Thyroid gland (tissue), 4 donors: ENCODE measurements around the gene CRIM1.

Source experiments
- CTCF ChIP-seq, 6 experiments: fragments of 200-600 bp in 3 of 6; fragments of 450-650 bp in 3 of 6; sonication (generic) in 3 of 6; IDR thresholded peaks; one replicate each; pipeline ENCODE4 v1.5.1; 2016 to 2019; ENCODE audit warnings: antibody characterized with exemption in 6 of 6, mild to moderate bottlenecking in 2 of 6, inconsistent platforms in 1 of 6, moderate library complexity in 1 of 6
- POLR2A ChIP-seq, 2 donors: fragments of 450-650 bp; IDR thresholded peaks; one replicate each; pipeline ENCODE4 v1.6.1; 2017; ENCODE audit warnings: antibody characterized with exemption in 2 of 2, mild to moderate bottlenecking in 2 of 2, moderate library complexity in 1 of 2

GRCh38 chr2:36439084-36439483 lies 83.5 kb downstream of the CRIM1 start:
- TF ChIP-seq CTCF (IDR thresholded peaks at IDR 0.05) (no peak), POLR2A (IDR thresholded peaks at IDR 0.05) (no peak)
